Gastroesophageal sphincter (tissue), 3 donors: Measurements from ENCODE around the gene MEIS3.

Source experiments
- CTCF ChIP-seq, 4 experiments: fragments of 200-600 bp in 2 of 4; fragments of 450-650 bp in 2 of 4; sonication (generic) in 1 of 4; IDR thresholded peaks; one replicate each; pipeline ENCODE4 v1.5.1; 2017 to 2019; ENCODE audit warnings: antibody characterized with exemption in 4 of 4, mild to moderate bottlenecking in 2 of 4, moderate library complexity in 2 of 4
- EP300 ChIP-seq: sonication (generic); formaldehyde crosslinking; IDR thresholded peaks from one replicate; pipeline ENCODE4 v1.6.1; 2017; ENCODE audit warnings: antibody characterized with exemption, mild to moderate bottlenecking
- POLR2A ChIP-seq, 2 donors: fragments of 450-650 bp; IDR thresholded peaks; one replicate each; pipeline ENCODE4 v1.6.1; 2017; ENCODE audit warnings: antibody characterized with exemption in 2 of 2, mild to moderate bottlenecking in 2 of 2, moderate library complexity in 1 of 2
- POLR2AphosphoS5 ChIP-seq: sonication (generic); formaldehyde crosslinking; IDR thresholded peaks from one replicate; pipeline ENCODE4 v1.6.1; 2017; ENCODE audit warnings: antibody characterized with exemption

GRCh38 chr19:47380559-47380958 lies 38.8 kb downstream of the MEIS3 start:
- TF ChIP-seq CTCF (IDR thresholded peaks at IDR 0.05) (no peak), POLR2A (IDR thresholded peaks at IDR 0.05) (no peak), POLR2AphosphoS5 (no peak), EP300 (no peak)
